GM18909 (cell line): ENCODE data around the gene CWC27.

Experiments used
- ATAC-seq: cut with Tn5 transposase; IDR thresholded peaks from one replicate; pipeline ENCODE4 v1.9.1; 2021; ENCODE audit warnings: mild to moderate bottlenecking; ENCODE audit not compliant: unreplicated experiment, poor library complexity

Gene CWC27

DNA sequence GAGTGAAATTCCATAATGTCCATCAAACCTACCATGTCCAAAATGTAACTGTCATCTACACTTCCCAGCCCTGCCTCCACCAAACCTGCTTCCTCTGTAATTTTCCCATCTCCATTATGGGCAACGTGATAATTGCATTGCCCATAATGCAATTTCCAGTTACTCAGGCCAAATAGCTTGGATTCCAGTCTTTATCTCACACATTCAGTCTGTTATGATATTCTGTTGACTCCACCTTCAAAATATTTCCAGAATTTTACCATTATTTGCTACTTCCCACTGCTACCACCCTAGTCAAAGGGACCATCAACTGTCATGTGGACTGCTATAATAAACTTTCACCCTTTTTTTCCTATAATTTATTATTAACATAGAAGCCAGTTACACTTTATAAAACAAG, 256.0 kb downstream of the CWC27 start:
- no peak for ATAC-seq

- peak; percentile 61 for ATAC-seq
Measured at GRCh38 chr5:65026816-65027548, 258.3 kb downstream of the CWC27 start.

- no peak for ATAC-seq
Measured at GRCh38 chr5:65029178-65029577, 260.4 kb downstream of the CWC27 start.

DNA sequence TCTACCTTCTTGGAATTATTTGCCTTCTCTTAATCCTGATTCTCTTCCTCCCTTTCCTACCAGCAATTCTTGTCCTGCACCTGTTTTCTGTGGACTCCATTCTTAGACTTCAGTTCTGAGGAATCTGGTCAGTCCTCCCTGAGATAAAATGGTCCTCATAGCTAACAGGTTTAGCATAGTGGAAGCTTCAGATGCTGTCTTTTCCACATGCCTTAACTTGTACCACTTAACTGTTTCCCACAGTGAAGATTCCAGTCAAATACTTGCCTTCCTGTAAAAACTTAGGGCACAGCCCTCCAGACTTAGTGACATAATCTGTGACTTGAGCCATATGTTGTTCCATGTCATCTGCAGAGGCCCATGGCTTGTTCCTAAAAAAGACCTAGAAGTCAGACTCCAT, 261.3 kb downstream of the CWC27 start:
- no peak for ATAC-seq

DNA sequence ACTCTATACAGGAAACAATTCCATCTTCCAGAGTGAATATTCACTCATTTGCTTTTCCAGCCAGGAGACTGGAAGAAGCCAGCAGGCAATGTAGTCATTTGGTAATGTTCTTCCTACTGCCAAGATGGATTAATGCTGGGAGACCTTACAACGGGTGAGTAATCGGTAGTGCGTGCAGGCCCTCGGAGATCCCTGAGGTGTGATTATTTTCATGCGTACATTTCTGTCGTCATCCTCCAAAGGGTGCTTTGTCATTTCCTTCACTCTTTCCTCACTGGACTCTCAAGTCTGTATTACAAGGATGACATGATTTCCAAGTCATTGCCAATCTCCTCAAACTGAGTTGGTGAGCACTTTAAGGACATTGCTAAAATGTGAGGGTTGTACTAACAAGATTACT, 263.5 kb downstream of the CWC27 start:
- no peak for ATAC-seq

DNA sequence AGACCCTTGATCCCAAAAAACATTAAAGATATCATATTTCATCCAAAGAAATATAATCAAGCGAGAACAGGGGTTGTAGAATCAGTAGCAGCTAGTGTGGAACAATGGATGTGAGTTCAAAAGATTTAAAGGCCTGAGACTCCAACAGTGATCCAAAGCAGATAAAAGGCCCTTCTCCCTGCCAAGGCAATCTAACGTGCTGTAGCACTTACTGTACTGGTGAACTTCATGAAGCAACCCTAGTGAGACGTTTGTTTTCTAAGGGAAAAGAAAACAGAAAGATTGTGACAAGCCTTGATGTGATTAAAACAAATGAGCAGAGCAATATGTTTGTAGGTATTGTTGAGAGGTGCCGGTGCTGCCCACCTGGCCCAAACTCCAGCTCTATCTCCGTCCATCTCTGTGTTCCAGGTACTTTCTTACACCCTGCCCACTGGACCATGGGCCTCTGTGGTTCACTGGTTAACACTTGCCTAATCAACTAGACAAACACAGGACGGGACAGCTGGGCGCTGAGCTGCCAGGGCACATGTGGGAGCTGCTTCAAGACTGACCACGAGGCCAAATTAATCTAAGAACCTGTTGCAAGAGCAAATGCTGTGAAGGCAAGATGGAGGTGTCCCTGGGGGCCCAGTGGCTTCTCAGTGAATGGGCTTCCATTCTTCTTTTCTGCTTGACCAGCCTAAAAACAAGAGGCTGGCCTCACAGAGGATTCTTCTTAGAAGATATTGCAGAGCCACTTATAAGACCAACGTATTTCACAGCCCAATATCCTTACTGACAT, 265.5 kb downstream of the CWC27 start:
- ATAC-seq = no peak

DNA sequence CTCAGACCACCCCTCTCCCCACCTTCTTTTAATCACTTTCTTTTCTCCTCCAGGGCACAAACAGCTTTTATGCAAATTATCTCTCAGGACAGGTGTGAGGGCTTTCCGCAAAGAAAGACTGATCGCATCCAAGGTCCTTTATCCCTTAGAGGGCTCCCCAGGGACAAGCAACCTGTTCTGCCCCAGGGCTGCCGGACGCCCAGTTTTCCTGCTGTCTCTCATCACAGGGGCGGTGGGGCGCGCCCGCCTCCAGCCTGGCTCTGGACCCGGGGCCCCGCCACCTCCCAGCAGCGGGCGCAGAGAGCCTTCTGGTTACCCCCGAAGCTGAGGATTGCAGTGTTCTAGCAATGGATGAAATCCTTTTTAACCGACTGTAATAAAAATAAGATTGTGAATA, 266.1 kb downstream of the CWC27 start:
- no peak for ATAC-seq

DNA sequence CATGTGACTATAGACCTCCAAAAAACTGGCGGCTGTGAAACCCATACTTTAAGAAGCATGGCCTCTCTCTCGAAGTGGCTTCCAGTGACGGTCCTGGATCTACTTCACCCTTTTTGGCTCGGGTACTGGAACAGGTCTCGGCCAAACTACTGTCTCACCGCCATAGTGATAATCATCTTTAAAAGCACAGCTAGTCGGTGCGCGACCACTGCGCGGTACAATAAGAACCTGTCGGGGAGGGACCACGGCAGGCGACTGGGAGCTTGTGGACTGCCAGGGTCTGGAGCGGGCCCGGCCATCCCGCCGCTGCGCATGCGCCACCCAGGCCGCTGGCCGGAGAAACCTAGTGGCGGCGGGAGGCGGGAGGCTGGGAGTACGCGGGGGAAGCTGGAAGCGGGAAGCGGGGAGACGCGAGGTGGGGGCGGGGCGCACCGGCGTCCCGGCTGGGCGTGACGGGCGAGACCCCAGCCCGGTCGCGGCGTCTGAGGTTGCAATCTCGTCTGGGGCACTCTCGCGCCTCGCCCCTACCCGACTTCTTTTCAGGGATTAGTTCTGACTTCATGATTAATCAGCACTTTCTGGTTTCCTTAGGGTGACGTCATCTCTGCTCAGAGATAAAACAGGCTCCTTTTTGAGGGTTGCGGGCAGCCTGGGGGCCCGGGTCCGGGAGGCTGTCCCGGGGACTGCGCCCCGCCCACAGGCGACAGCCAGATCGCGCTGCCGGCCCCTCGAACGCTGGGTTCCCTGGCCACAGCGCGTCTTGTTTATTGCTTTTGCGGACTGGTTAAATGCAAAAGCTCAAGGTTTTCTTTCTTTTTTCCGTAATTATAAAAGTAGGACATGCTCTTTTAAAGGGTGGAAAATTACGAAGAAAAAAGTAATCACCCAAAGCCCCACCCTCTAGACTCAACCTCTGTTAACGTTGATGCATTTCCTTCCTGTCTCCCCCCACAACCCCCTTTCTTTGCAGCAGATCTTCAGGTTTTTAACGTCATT, 266.8 kb downstream of the CWC27 start:
- ATAC-seq = peak; percentile 87

- ATAC-seq = no peak
Measured at GRCh38 chr5:65037831-65038815, 269.4 kb downstream of the CWC27 start.

DNA sequence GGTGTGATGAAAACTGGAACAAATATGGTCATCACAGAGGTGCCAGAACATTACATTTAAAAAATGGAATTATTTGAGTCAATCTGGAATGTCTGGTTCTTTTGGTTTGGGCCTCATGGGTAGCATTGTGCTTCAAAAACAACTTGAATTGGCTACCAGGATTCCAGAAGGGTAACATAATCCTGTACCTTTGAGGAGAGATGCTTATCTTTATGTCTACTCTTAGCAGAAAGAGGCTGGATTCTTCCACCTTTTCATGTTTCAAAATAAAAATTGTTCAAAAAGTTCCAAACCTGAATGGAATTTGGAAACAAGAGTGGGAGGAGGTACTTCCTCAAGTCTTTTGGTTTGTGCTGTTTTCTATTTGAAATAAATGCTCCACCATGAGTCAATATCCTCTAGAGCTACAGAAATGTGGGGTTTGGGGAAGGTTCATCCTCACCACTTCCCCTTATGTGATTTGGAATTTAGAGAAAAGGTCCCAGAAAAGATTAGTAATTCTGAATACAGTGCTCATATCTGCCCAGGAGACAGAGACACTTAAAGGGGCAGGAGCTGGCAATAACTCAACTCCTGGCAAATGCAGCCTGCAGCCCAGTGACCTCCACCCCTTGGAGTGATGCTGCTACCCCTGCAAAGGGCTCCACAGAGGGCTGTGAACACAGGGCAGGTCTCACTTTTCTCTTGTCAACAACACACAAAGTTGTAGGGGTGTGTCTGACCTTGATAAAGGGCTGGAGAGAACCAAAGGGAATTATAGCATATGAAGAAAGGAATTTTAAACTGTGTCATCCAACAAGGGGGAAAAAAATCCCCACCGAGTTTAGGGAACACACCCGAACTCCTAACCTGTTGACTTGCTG, 272.8 kb downstream of the CWC27 start:
- ATAC-seq = no peak

DNA sequence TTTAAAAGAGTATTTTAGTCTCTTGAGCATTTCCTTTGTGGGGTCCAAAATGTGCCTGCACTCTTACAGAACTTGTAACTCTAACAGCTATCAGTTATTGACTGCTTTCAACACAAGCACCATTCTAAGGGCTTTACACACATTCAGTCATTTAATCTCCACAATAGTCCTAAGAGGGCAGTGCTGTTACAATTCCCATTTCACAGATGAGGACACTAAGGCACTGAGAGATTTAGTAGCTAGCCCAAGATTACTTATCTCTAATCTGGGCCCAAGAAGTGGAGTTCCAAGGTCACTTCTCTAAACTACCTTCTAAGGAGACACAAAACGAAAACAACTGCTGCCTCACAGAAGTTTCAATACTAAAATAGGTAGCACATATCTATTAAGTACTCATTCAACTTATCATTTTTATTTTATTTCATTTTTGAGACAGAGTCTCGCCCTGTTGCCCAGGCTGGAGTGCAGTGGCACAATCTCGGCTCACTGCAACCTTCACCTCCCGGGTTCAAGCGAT, 275.2 kb downstream of the CWC27 start:
- ATAC-seq = peak; percentile 35

DNA sequence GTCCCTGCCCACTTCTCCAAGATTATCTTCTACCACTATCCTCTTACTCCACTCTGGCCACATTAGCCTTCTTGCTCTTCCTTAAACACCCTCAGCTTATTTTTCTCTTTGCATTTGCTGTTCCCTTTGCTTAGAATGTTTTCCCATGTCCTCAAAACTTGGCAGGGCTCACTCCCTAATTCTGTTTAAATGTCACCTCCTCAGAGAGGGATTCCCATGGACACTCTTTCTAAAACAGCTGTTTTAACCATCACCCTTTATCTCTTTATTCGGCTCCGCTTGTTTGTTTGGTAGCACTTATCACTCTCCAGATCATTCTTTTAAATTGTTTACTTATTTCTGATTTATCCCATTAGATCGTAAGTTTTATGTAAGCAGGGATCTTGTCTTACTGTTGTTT, 278.5 kb downstream of the CWC27 start:
- ATAC-seq = no peak

DNA sequence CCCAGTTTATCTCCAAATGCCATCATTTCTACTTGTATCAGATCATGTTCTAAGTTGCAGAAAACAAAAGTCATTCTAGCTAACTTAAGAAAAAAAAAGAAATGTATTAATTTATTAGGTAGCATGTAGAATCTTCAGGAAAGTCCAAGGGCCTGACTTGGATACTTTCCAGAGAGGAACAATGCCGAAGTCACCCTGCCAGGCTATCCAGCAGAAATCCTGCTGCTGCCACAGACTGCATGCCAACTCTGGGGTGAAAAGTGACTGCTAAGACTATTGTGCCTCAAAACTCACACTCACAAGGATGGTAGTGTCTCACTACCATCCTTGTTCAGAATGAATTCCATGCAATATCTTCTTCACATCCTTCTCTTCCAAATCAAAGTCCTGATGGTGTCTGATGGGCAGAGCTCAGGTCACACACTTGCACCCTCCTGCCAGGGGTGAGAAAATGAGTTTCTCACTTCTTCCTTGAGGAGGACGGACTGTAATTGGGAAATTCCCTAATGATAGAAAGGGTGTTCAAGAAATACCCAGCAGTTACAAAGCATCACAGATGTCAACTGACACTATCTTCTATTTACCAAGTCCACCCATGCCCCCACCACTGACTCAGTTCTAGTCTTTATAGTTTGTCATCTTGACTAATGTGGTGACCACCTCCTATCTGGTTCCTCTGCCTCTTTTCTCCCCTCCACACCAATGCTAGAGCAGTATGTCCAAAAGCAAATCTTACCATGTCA, 279.4 kb downstream of the CWC27 start:
- peak; percentile 52 for ATAC-seq

DNA sequence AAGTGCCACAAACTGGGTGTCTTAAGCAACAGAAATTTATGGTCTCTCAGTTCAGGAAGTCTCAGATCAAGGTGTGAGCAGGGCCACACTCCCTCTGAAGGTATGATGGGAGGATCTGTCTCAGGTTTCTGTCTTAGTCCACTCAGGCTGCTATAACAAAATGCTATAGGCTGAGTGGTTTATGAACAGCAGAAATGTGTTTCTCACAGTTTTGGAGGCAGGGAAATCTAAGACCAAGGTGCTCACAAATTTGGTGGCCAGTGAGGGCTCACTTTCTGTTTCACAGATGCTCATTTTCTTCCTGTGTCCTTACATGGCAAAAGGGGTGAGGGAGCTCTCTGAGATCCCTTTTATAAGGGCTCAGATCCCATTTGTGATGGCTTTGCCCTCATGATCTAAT, 281.4 kb downstream of the CWC27 start:
- ATAC-seq = no peak

GRCh38 chr5:65050826-65051498, 282.2 kb downstream of the CWC27 start:
- ATAC-seq = no peak

DNA sequence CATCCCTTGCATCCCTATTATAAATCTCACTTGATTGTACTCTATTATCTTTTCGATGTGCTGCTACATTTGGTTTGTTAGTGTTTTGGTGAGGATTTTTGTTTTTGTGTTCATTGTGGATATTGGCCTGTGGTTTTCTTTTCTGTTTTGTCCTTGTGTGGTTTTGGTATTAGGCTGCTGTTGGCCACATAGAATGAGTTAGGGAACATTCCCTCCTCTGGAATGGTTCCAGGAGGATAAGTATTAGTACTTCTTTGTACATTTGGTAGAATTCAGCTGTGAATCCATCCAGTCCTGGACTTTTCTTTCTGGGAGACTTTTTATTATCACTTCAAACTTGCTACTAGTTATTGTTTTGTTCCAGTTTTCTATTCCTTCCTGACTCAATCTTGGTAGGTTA, 287.2 kb downstream of the CWC27 start:
- ATAC-seq = no peak
